Esophagus squamous epithelium (tissue), 4 donors: ENCODE results near the gene DPH6.

Source experiments
- POLR2A ChIP-seq, 4 donors: fragments of 450-650 bp; IDR thresholded peaks; one replicate each; pipeline ENCODE4 v1.6.1; 2017; ENCODE audit warnings: antibody characterized with exemption in 4 of 4, mild to moderate bottlenecking in 4 of 4, moderate library complexity in 3 of 4
- TF ChIP-seq, protein P1 (sequence below), 6 experiments: fragments of 450-650 bp in 4 of 6; fragments of 200-600 bp in 2 of 6; sonication (generic) in 2 of 6; IDR thresholded peaks; one replicate each; pipeline ENCODE4 v1.5.1; 2016 to 2019; ENCODE audit warnings: antibody characterized with exemption in 6 of 6, mild to moderate bottlenecking in 4 of 6, moderate library complexity in 4 of 6

DNA sequence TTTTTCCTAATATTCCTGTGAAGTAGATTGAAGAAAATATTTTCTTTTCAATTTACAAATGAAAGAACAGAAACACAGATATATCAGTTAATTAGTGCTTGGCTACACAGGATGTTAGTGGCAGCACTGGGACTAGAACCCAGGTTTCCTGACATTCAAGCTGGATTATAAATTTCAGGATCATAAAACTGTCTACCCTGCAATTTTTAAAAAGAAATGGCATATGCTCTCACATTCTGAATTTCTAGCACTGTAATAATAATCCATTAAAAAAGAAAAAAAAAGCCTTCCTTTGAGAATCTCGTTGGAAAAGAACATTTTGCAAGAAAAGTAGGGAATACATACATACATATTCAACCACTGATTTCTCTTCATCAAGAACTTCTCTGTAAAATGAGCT lies 9.3 kb upstream of the DPH6 start:
- TF ChIP-seq, protein P1, sequence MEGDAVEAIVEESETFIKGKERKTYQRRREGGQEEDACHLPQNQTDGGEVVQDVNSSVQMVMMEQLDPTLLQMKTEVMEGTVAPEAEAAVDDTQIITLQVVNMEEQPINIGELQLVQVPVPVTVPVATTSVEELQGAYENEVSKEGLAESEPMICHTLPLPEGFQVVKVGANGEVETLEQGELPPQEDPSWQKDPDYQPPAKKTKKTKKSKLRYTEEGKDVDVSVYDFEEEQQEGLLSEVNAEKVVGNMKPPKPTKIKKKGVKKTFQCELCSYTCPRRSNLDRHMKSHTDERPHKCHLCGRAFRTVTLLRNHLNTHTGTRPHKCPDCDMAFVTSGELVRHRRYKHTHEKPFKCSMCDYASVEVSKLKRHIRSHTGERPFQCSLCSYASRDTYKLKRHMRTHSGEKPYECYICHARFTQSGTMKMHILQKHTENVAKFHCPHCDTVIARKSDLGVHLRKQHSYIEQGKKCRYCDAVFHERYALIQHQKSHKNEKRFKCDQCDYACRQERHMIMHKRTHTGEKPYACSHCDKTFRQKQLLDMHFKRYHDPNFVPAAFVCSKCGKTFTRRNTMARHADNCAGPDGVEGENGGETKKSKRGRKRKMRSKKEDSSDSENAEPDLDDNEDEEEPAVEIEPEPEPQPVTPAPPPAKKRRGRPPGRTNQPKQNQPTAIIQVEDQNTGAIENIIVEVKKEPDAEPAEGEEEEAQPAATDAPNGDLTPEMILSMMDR (IDR thresholded peaks at IDR 0.05): no peak
- no peak for TF ChIP-seq POLR2A (IDR thresholded peaks at IDR 0.05)
